PC-3 (cell line): ENCODE measurements around the gene ITGA1. TPM values are rescaled to one million over a fixed set of nuclear protein-coding genes. Genes with fewer than 3 reads are reported as not detected.
"Not testable (repeated sequence)": the region's sequence is repeated elsewhere in the genome, so short reads cannot be mapped to it uniquely, and the experiment has no call there.

ENCODE experiments used
- ATAC-seq: fragments of 200-7000 bp; cut with Tn5 transposase; 2 replicates; pipeline ENCODE4 v1.9.1; 2020; ENCODE audit warnings: mild to moderate bottlenecking, moderate library complexity
- BruUV-seq: library from RNA; stranded (reverse); fragments of 400-500 nt; replicated peaks from 2 replicates; lab custom pipeline; 2021; lab: Mats Ljungman, UMichigan
- CTCF ChIA-PET: fragments of 300-600 bp; sonication (Branson Sonifier 250); formaldehyde crosslinking; loops from one replicate; lab custom pipeline; 2022; ENCODE audit warnings: antibody characterized with exemption; lab: Charles Lee
- POLR2A ChIA-PET: fragments of 300-600 bp; sonication (Branson Sonifier 250); formaldehyde crosslinking; loops from one replicate; lab custom pipeline; 2022; ENCODE audit warnings: antibody characterized with exemption; ENCODE audit not compliant: unreplicated experiment; lab: Charles Lee
- DNase-seq: peaks from one replicate; pipeline ENCODE4 v3.0.0-alpha.2; 2015
- H2AFZ ChIP-seq: fragments of 300-600 bp; sonication (generic); 2 replicates; pipeline ENCODE4 v1.6.0; 2016; ENCODE audit warnings: antibody characterized with exemption, low read length
- H3F3A ChIP-seq: fragments of 300-600 bp; sonication (generic); one replicate; pipeline ENCODE4 v1.6.0; 2017; ENCODE audit warnings: antibody characterized with exemption, low read length, control low read depth, mild to moderate bottlenecking; ENCODE audit not compliant: unreplicated experiment
- H3K27ac ChIP-seq: fragments of 300-600 bp; sonication (generic); 2 replicates; pipeline ENCODE4 v1.5.1; 2016; ENCODE audit warnings: mild to moderate bottlenecking, low read length
- H3K27me3 ChIP-seq: fragments of 300-600 bp; sonication (generic); 2 replicates; pipeline ENCODE4 v1.6.1; 2016; ENCODE audit warnings: low read length, mixed read lengths
- H3K36me3 ChIP-seq: fragments of 300-600 bp; sonication (generic); 2 replicates; pipeline ENCODE4 v1.6.1; 2016; ENCODE audit warnings: low read depth, mixed run types, low read length, mixed read lengths
- H3K4me1 ChIP-seq: fragments of 300-600 bp; sonication (generic); 2 replicates; pipeline ENCODE4 v1.5.1; 2016; ENCODE audit warnings: low read length; ENCODE audit not compliant: insufficient read depth
- H3K4me2 ChIP-seq: fragments of 300-600 bp; sonication (generic); 2 replicates; pipeline ENCODE4 v1.6.0; 2016; ENCODE audit warnings: low read length
- H3K4me3 ChIP-seq: fragments of 300-600 bp; sonication (generic); 2 replicates; pipeline ENCODE4 v1.5.1; 2016; ENCODE audit warnings: mild to moderate bottlenecking, low read length, mixed read lengths
- H3K79me2 ChIP-seq: fragments of 300-600 bp; sonication (generic); 2 replicates; pipeline ENCODE4 v1.6.1; 2017; ENCODE audit warnings: low read length, mixed read lengths
- H3K9ac ChIP-seq: fragments of 300-600 bp; sonication (generic); 2 replicates; pipeline ENCODE4 v1.6.0; 2016; ENCODE audit warnings: mild to moderate bottlenecking, low read length
- H3K9me2 ChIP-seq: fragments of 300-600 bp; sonication (generic); replicated peaks from 2 replicates; pipeline ENCODE4 v1.6.1; 2016; ENCODE audit warnings: mixed run types, low read length, mixed read lengths
- H3K9me3 ChIP-seq: fragments of 300-600 bp; sonication (generic); 2 replicates; pipeline ENCODE4 v1.6.1; 2016; ENCODE audit warnings: low read length, mixed read lengths
- H4K20me1 ChIP-seq: fragments of 300-600 bp; sonication (generic); 2 replicates; pipeline ENCODE4 v1.6.1; 2016; ENCODE audit warnings: low read length, mixed read lengths
- CTCF ChIP-seq: fragments of 300-600 bp; sonication (generic); conservative IDR thresholded peaks from 2 replicates; pipeline ENCODE4 v1.5.1; 2017; ENCODE audit warnings: antibody characterized with exemption, low read depth, mild to moderate bottlenecking, low read length
- EZH2 ChIP-seq: fragments of 300-600 bp; sonication (generic); IDR thresholded peaks from one replicate; pipeline ENCODE4 v1.6.1; 2017; ENCODE audit warnings: antibody characterized with exemption, mild to moderate bottlenecking, low read length; ENCODE audit not compliant: unreplicated experiment
- EZH2phosphoT487 ChIP-seq: fragments of 300-600 bp; sonication (generic); IDR thresholded peaks from 2 replicates; pipeline ENCODE4 v1.6.1; 2018; ENCODE audit warnings: mild to moderate bottlenecking, antibody characterized with exemption, low read length, borderline replicate concordance
- intact Hi-C: fragments of 100-400 bp; cut with micrococcal nuclease; formaldehyde crosslinking; loops from 2 replicates; pipeline ENCODE4 v1.9.0; 2023
- total RNA-seq: library from RNA; depleted of rRNA; stranded (reverse); fragments of >200 nt; gene quantifications from 2 replicates; pipeline ENCODE4 v1.2.3, GENCODE V29; 2014

ITGA1 gene
- total RNA-seq, 1 experiment from 2014 or later = 4.7 TPM

DNA sequence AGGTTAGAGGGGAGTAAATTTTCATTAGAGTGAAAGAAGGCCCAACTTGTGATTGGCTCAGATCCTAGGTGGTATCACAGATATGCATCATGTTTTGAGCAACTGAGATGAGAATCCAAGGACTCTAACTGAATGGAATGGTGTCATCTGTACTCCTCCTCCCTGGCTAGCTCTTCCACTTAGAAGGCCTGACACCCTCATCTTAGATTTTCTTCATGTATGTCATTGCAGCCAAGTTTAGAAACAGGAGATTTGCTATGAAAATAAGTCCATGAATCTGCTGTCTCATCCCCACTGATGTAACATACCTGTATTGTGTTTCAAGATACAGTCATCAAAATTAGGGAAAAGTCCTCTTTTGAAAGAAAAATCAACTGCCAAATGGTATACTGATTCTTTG, 54.4 kb downstream of the ITGA1 start:
- DNase-seq (no peak), ATAC-seq (no peak)
- Histone ChIP-seq H3K27me3 (no peaks in the 10 kb centered on the region), H4K20me1 (no peaks in the 10 kb centered on the region), H3K4me3 (no peak overlapping the region), H3K4me1 (no peaks in the 10 kb centered on the region), H3K9ac (no peak overlapping the region), H3K4me2 (no peak overlapping the region), H3K79me2 (no peaks in the 10 kb centered on the region), H3F3A (no peaks in the 10 kb centered on the region), H3K27ac (no peak overlapping the region), H2AFZ (no peak overlapping the region), H3K36me3 (no peaks in the 10 kb centered on the region), H3K9me3 (no peaks in the 10 kb centered on the region), H3K9me2 (no peaks in the 10 kb centered on the region)
- BruUV-seq = no TSS peak
- CTCF ChIA-PET = no interaction called here
- intact Hi-C loops = no loop called here
- POLR2A ChIA-PET = no interaction called here
- TF ChIP-seq EZH2phosphoT487 (no peak), CTCF (no peak), EZH2 (no peak)

GRCh38 chr5:52844885-52845284, 57.2 kb downstream of the ITGA1 start:
- no peaks in the 10 kb centered on the region for H3F3A ChIP-seq
- H3K36me3 ChIP-seq = no peaks in the 10 kb centered on the region
- no peak overlapping the region for H3K4me2 ChIP-seq
- ChIA-PET CTCF (no interaction called here), POLR2A (no interaction called here)
- H3K9me2 ChIP-seq = no peaks in the 10 kb centered on the region
- H3K27me3 ChIP-seq = no peaks in the 10 kb centered on the region
- H4K20me1 ChIP-seq = no peaks in the 10 kb centered on the region
- H3K4me3 ChIP-seq = no peak overlapping the region
- H3K27ac ChIP-seq = no peak overlapping the region
- H3K9me3 ChIP-seq = no peaks in the 10 kb centered on the region
- TF ChIP-seq EZH2 (no peak), EZH2phosphoT487 (no peak), CTCF (no peak)
- BruUV-seq = no TSS peak
- H2AFZ ChIP-seq = no peak overlapping the region
- intact Hi-C loops = no loop called here
- ATAC-seq (no peak), DNase-seq (no peak)
- no peak overlapping the region for H3K9ac ChIP-seq
- H3K4me1 ChIP-seq = no peaks in the 10 kb centered on the region
- H3K79me2 ChIP-seq = no peaks in the 10 kb centered on the region

DNA sequence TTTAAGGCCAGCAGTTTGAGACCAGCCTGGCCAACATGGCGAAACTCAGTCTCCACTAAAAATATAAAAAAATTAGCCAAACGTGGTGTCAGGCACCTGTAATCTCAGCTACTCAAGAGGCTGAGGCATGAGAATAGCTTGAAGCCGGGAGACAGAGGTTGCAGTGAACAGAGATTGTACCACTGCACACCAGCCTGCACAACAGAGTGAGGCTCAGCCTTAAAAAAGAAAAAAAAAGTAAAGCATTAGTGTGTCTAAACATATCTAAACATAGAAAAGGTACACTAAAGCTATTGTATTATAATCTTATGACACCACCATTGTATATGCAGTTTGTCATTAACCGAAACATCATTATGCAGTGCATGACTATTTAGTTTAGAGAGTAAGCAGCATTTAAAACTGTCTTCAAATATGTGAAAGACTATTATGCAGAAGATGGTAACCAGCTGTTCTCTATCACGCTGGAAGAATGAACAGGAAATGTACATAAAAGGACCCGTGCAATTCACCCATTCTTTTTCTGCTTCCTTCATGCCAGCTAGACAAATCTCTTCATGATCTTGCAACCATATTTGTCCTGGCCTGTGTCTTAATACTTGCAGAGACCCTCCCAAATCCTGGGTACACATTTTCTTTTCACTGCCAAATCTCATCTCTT, 58.6 kb downstream of the ITGA1 start:
- no peak for DNase-seq
- ATAC-seq = no peak
- H3K4me2 ChIP-seq = no peak overlapping the region
- no peaks in the 10 kb centered on the region for H3K36me3 ChIP-seq
- ChIA-PET POLR2A (no interaction called here), CTCF (no interaction called here)
- no peak overlapping the region for H3K27ac ChIP-seq
- no peak for TF ChIP-seq EZH2phosphoT487
- no peak for TF ChIP-seq CTCF
- TF ChIP-seq EZH2 = no peak
- H3K9ac ChIP-seq = no peak overlapping the region
- no peak overlapping the region for H2AFZ ChIP-seq
- no peaks in the 10 kb centered on the region for H3K4me1 ChIP-seq
- H4K20me1 ChIP-seq = no peaks in the 10 kb centered on the region
- no peaks in the 10 kb centered on the region for H3F3A ChIP-seq
- no peaks in the 10 kb centered on the region for H3K9me3 ChIP-seq
- H3K79me2 ChIP-seq = no peaks in the 10 kb centered on the region
- no peak overlapping the region for H3K4me3 ChIP-seq
- intact Hi-C loops = no loop called here
- no TSS peak for BruUV-seq
- H3K9me2 ChIP-seq = no peaks in the 10 kb centered on the region
- no peaks in the 10 kb centered on the region for H3K27me3 ChIP-seq

GRCh38 chr5:52848688-52849087, 61.0 kb downstream of the ITGA1 start:
- CTCF ChIA-PET, H3K4me2 ChIP-seq, H3K27ac ChIP-seq, H4K20me1 ChIP-seq, H3K79me2 ChIP-seq, BruUV-seq, H3K9ac ChIP-seq, intact Hi-C loops, H3K27me3 ChIP-seq, DNase-seq, H3F3A ChIP-seq, H3K9me2 ChIP-seq, H2AFZ ChIP-seq, POLR2A ChIA-PET, ATAC-seq, H3K36me3 ChIP-seq, H3K9me3 ChIP-seq, H3K4me3 ChIP-seq, H3K4me1 ChIP-seq: not testable (repeated sequence)
